IMR-90 (cell line): ENCODE results near the gene KCNN3. TPM values are rescaled to one million over a fixed set of nuclear protein-coding genes. Genes with fewer than 3 reads are reported as not detected.

Experiments used
- ATAC-seq: fragments of 200-7000 bp; cut with Tn5 transposase; 2 replicates; pipeline ENCODE4 v1.9.1; 2020; ENCODE audit warnings: low read depth, mild to moderate bottlenecking, moderate library complexity
- BruUV-seq: library from RNA; stranded (reverse); fragments of 400-500 nt; replicated peaks from 2 replicates; lab custom pipeline; 2021; lab: Mats Ljungman, UMichigan
- CTCF ChIA-PET: fragments of 300-600 bp; formaldehyde crosslinking; extraction: SDS; loops from one replicate; lab custom pipeline; 2021; ENCODE audit warnings: antibody characterized with exemption; lab: Yijun Ruan, JAX
- POLR2A ChIA-PET: fragments of 300-600 bp; sonication (Branson Sonifier 250); formaldehyde crosslinking; loops from one replicate; lab custom pipeline; 2022; ENCODE audit warnings: antibody characterized with exemption; ENCODE audit not compliant: unreplicated experiment; lab: Charles Lee
- DNase-seq: peaks from one replicate; pipeline ENCODE4 v3.0.0; 2013
- H2AFZ ChIP-seq: replicated peaks from 2 replicates; pipeline ENCODE3; 2013; ENCODE audit warnings: low read length, mild to moderate bottlenecking; ENCODE audit not compliant: poor library complexity
- H2AK5ac ChIP-seq: 2 replicates; pipeline ENCODE4 v1.6.1; 2013; ENCODE audit warnings: low read depth, low read length, inconsistent platforms
- H2AK9ac ChIP-seq: replicated peaks from 2 replicates; pipeline ENCODE3; 2013; ENCODE audit warnings: mild to moderate bottlenecking, low read depth, low read length, moderate library complexity; ENCODE audit not compliant: poor library complexity
- H2BK120ac ChIP-seq: 2 replicates; pipeline ENCODE4 v1.6.1; 2013; ENCODE audit warnings: low read depth, low read length, inconsistent platforms
- H2BK15ac ChIP-seq: 3 replicates; pipeline ENCODE4 v1.6.1; 2013; ENCODE audit warnings: low read depth, low read length, inconsistent platforms
- H2BK20ac ChIP-seq: 2 replicates; pipeline ENCODE4 v1.6.1; 2013; ENCODE audit warnings: low read depth, mild to moderate bottlenecking, inconsistent platforms, low read length, moderate library complexity
- H2BK5ac ChIP-seq: 2 replicates; pipeline ENCODE4 v1.6.1; 2013; ENCODE audit warnings: mild to moderate bottlenecking, low read depth, low read length, inconsistent platforms; ENCODE audit not compliant: poor library complexity, severe bottlenecking
- H3K14ac ChIP-seq: replicated peaks from 2 replicates; pipeline ENCODE4 v1.6.1; 2013; ENCODE audit warnings: low read depth, low read length, inconsistent platforms
- H3K18ac ChIP-seq: 2 replicates; pipeline ENCODE4 v1.6.1; 2013; ENCODE audit warnings: low read depth, low read length, control low read depth
- H3K23ac ChIP-seq: 2 replicates; pipeline ENCODE4 v1.6.1; 2013; ENCODE audit warnings: low read depth, low read length, inconsistent platforms
- H3K27ac ChIP-seq: 2 replicates; pipeline ENCODE4 v1.5.1; 2013; ENCODE audit warnings: mild to moderate bottlenecking, control low read depth, low read length; ENCODE audit not compliant: insufficient read depth
- H3K27me3 ChIP-seq: 2 replicates; pipeline ENCODE4 v1.6.1; 2013; ENCODE audit warnings: low read length; ENCODE audit not compliant: control insufficient read depth, insufficient read depth
- H3K36me3 ChIP-seq: 2 replicates; pipeline ENCODE4 v1.6.1; 2013; ENCODE audit warnings: low read length, mixed read lengths; ENCODE audit not compliant: control insufficient read depth, insufficient read depth
- H3K4ac ChIP-seq: 2 replicates; pipeline ENCODE4 v1.6.1; 2013; ENCODE audit warnings: low read depth, low read length, inconsistent platforms
- H3K4me1 ChIP-seq: 2 replicates; pipeline ENCODE4 v1.6.1; 2013; ENCODE audit warnings: low read length, mixed read lengths; ENCODE audit not compliant: control insufficient read depth, insufficient read depth
- H3K4me2 ChIP-seq: 2 replicates; pipeline ENCODE4 v1.6.1; 2013; ENCODE audit warnings: low read depth, mild to moderate bottlenecking, control low read depth, low read length, moderate library complexity
- H3K4me3 ChIP-seq: 2 replicates; pipeline ENCODE4 v1.5.1; 2013; ENCODE audit warnings: low read depth, mild to moderate bottlenecking, control low read depth, low read length, moderate library complexity; ENCODE audit not compliant: insufficient read depth
- H3K56ac ChIP-seq: 2 replicates; pipeline ENCODE4 v1.6.1; 2013; ENCODE audit warnings: low read length, inconsistent platforms; ENCODE audit not compliant: insufficient read depth; ENCODE audit errors: extremely low read depth
- H3K79me1 ChIP-seq, 2 experiments: 2 replicates each; pipeline ENCODE4 v1.6.1; 2013; ENCODE audit warnings: low read length in 2 of 2, inconsistent platforms in 1 of 2, low read depth in 1 of 2
- H3K9ac ChIP-seq: 2 replicates; pipeline ENCODE4 v1.6.1; 2013; ENCODE audit warnings: low read depth, low read length, control low read depth
- H3K9me1 ChIP-seq: 2 replicates; pipeline ENCODE4 v1.6.1; 2013; ENCODE audit warnings: low read length, inconsistent platforms; ENCODE audit not compliant: insufficient read depth
- H3K9me3 ChIP-seq: 2 replicates; pipeline ENCODE4 v1.6.1; 2013; ENCODE audit warnings: low read length; ENCODE audit not compliant: control insufficient read depth, insufficient read depth
- H4K20me1 ChIP-seq: 2 replicates; pipeline ENCODE4 v1.6.1; 2013; ENCODE audit warnings: low read length, inconsistent platforms; ENCODE audit not compliant: insufficient read depth
- H4K5ac ChIP-seq: 2 replicates; pipeline ENCODE4 v1.6.1; 2013; ENCODE audit warnings: mild to moderate bottlenecking, low read depth, low read length, control low read depth
- H4K8ac ChIP-seq, 2 experiments: 2 replicates each; pipeline ENCODE4 v1.6.1; 2013; ENCODE audit warnings: low read depth in 2 of 2, low read length in 2 of 2, control low read depth in 1 of 2, inconsistent platforms in 1 of 2
- H4K91ac ChIP-seq: 2 replicates; pipeline ENCODE4 v1.6.1; 2013; ENCODE audit warnings: low read depth, low read length, inconsistent platforms; ENCODE audit not compliant: insufficient read depth
- BHLHE40 ChIP-seq: fragments of 150-350 bp; IDR thresholded peaks from 2 replicates; pipeline ENCODE4 v1.6.1; 2016; ENCODE audit warnings: mild to moderate bottlenecking, low read depth, low read length
- CEBPB ChIP-seq: IDR thresholded peaks from 2 replicates; pipeline ENCODE4 v1.6.1; 2012; ENCODE audit warnings: low read depth, low read length, improper control_type of control experiment
- CHD1 ChIP-seq: IDR thresholded peaks from 2 replicates; pipeline ENCODE4 v1.6.1; 2012; ENCODE audit warnings: low read depth, low read length, improper control_type of control experiment
- CTCF ChIP-seq: conservative IDR thresholded peaks from 2 replicates; pipeline ENCODE4 v1.5.1; 2012; ENCODE audit warnings: mild to moderate bottlenecking, low read depth, low read length, improper control_type of control experiment
- ELK1 ChIP-seq: fragments of 150-350 bp; IDR thresholded peaks from 2 replicates; pipeline ENCODE4 v1.6.1; 2016; ENCODE audit warnings: low read depth, mild to moderate bottlenecking, low read length, moderate library complexity, borderline replicate concordance
- FOS ChIP-seq: fragments of 150-350 bp; IDR thresholded peaks from 2 replicates; pipeline ENCODE4 v1.6.1; 2016; ENCODE audit warnings: low read depth, low read length
- MAFK ChIP-seq: IDR thresholded peaks from 2 replicates; pipeline ENCODE4 v1.6.1; 2012; ENCODE audit warnings: low read depth, low read length, improper control_type of control experiment
- MAZ ChIP-seq: IDR thresholded peaks from 2 replicates; pipeline ENCODE4 v1.6.1; 2012; ENCODE audit warnings: low read depth, mild to moderate bottlenecking, low read length, improper control_type of control experiment, moderate library complexity, borderline replicate concordance
- MXI1 ChIP-seq: IDR thresholded peaks from 2 replicates; pipeline ENCODE4 v1.6.1; 2012; ENCODE audit warnings: low read depth, mild to moderate bottlenecking, low read length, moderate library complexity, borderline replicate concordance
- NFE2L2 ChIP-seq: fragments of 150-350 bp; IDR thresholded peaks from 2 replicates; pipeline ENCODE4 v1.6.1; 2016; ENCODE audit warnings: low read depth, mild to moderate bottlenecking, low read length
- POLR2A ChIP-seq: IDR thresholded peaks from 2 replicates; pipeline ENCODE4 v1.6.1; 2012; ENCODE audit warnings: mild to moderate bottlenecking, low read depth, low read length
- RAD21 ChIP-seq: IDR thresholded peaks from 2 replicates; pipeline ENCODE4 v1.6.1; 2012; ENCODE audit warnings: low read length, improper control_type of control experiment
- RCOR1 ChIP-seq: IDR thresholded peaks from 2 replicates; pipeline ENCODE4 v1.6.1; 2012; ENCODE audit warnings: mild to moderate bottlenecking, low read length, improper control_type of control experiment; ENCODE audit not compliant: insufficient replicate concordance
- RFX5 ChIP-seq: IDR thresholded peaks from 2 replicates; pipeline ENCODE4 v1.8.0; 2012; ENCODE audit warnings: low read depth, mild to moderate bottlenecking, low read length, moderate library complexity
- SMC3 ChIP-seq: fragments of 150-350 bp; IDR thresholded peaks from 2 replicates; pipeline ENCODE4 v1.6.1; 2016; ENCODE audit warnings: low read depth, mild to moderate bottlenecking, antibody characterized with exemption, low read length, moderate library complexity
- USF2 ChIP-seq: fragments of 150-350 bp; IDR thresholded peaks from 2 replicates; pipeline ENCODE4 v1.6.1; 2017; ENCODE audit warnings: mild to moderate bottlenecking, antibody characterized with exemption, low read length, low read depth
- WGBS, 2 experiments: methylation state at CpG; one replicate each; pipeline versions ENCODE4 v1.1.5 to v1.1.7; 2013; ENCODE audit warnings: missing lambda C conversion rate in 2 of 2; ENCODE audit not compliant: insufficient read length in 1 of 2; ENCODE audit errors: extremely low coverage in 2 of 2; 5-methylcytosine and 5-hydroxymethylcytosine counted together
- dilution Hi-C: fragments of 300-500 bp; cut with HindIII; formaldehyde crosslinking; loops from one replicate; pipeline ENCODE4 v1.14.3; 2018; ENCODE audit warnings: low sequenced_read_pairs; ENCODE audit not compliant: unreplicated experiment
- in situ Hi-C: fragments of 300-500 bp; cut with MboI; formaldehyde crosslinking; loops from 3 replicates; pipeline ENCODE4 v1.14.3; 2019; ENCODE audit warnings: low sequenced_read_pairs, inconsistent platforms, mixed read lengths
- intact Hi-C: fragments of 100-400 bp; cut with micrococcal nuclease; formaldehyde crosslinking; loops from 2 replicates; pipeline ENCODE4 v1.10.0; 2022
- polyA plus RNA-seq, 3 experiments: library from polyadenylated mRNA; depleted of rRNA; stranded (reverse); fragments of >200 nt; gene quantifications; 2 replicates each; pipeline ENCODE4 v1.2.3, GENCODE V29; 2012; ENCODE audit warnings: low replicate concordance in 1 of 3
- total RNA-seq: library from RNA; depleted of rRNA; stranded (reverse); fragments of >200 nt; gene quantifications from 2 replicates; pipeline ENCODE4 v1.2.3, GENCODE V29; 2012

Gene KCNN3
- total and polyA plus RNA-seq, 2 of the 4 experiments (the other 2 are of a cell fraction): 0.02 TPM; not detected in 1

- intact Hi-C loops: no loop called here
- H3K9me1 ChIP-seq: no peaks in the 10 kb centered on the region
- H3K4me3 ChIP-seq: no peak overlapping the region
- H2BK20ac ChIP-seq: no peak overlapping the region
- no peak overlapping the region for H3K18ac ChIP-seq
- ChIA-PET CTCF (no interaction called here), POLR2A (no interaction called here)
- no peak overlapping the region for H2BK15ac ChIP-seq
- H3K9ac ChIP-seq: no peak overlapping the region
- H4K20me1 ChIP-seq: no peaks in the 10 kb centered on the region
- no peaks in the 10 kb centered on the region for H3K4me1 ChIP-seq
- TF ChIP-seq MAFK (no peak), RCOR1 (no peak), USF2 (no peak), RFX5 (no peak), BHLHE40 (no peak), CHD1 (no peak), SMC3 (no peak), ELK1 (no peak), NFE2L2 (no peak), CTCF (no peak), POLR2A (no peak), RAD21 (no peak), FOS (no peak), CEBPB (no peak), MAZ (no peak), MXI1 (no peak)
- H3K9me3 ChIP-seq: peaks cover 2% of the 10 kb centered on the region; the same call in 1 of the 2 replicates
- no peak overlapping the region for H3K56ac ChIP-seq
- H3K4me2 ChIP-seq: no peak overlapping the region
- no peak overlapping the region for H2BK5ac ChIP-seq
- no peak overlapping the region for H4K5ac ChIP-seq
- 68% methylated on average over 11 of the region's 15 CpGs; no CpG with 5 or more reads in 1 of the 2 experiments for WGBS, 2 experiments
- H2BK120ac ChIP-seq: no peak overlapping the region
- dilution Hi-C loops: no loop called here
- H3K27me3 ChIP-seq: peaks cover 70% of the 10 kb centered on the region
- H3K4ac ChIP-seq: no peak overlapping the region
- no peak overlapping the region for H3K23ac ChIP-seq
- in situ Hi-C loops: no loop called here
- H4K91ac ChIP-seq: no peak overlapping the region
- no peak overlapping the region for H2AFZ ChIP-seq
- H4K8ac ChIP-seq: no peak overlapping the region
- no peak overlapping the region for H2AK9ac ChIP-seq
- H3K27ac ChIP-seq: no peak overlapping the region
- H2AK5ac ChIP-seq: no peak overlapping the region
- no peaks in the 10 kb centered on the region for H3K36me3 ChIP-seq
- DNase-seq: no peak
- no peaks in the 10 kb centered on the region for H3K79me1 ChIP-seq
- no TSS peak for BruUV-seq
- H3K14ac ChIP-seq: no peak overlapping the region
- ATAC-seq: no peak
Measured at GRCh38 chr1:154796303-154796892, 73.7 kb downstream of the KCNN3 start.
